ENCODE measurements around the gene LRBA.

The LRBA gene

DNA sequence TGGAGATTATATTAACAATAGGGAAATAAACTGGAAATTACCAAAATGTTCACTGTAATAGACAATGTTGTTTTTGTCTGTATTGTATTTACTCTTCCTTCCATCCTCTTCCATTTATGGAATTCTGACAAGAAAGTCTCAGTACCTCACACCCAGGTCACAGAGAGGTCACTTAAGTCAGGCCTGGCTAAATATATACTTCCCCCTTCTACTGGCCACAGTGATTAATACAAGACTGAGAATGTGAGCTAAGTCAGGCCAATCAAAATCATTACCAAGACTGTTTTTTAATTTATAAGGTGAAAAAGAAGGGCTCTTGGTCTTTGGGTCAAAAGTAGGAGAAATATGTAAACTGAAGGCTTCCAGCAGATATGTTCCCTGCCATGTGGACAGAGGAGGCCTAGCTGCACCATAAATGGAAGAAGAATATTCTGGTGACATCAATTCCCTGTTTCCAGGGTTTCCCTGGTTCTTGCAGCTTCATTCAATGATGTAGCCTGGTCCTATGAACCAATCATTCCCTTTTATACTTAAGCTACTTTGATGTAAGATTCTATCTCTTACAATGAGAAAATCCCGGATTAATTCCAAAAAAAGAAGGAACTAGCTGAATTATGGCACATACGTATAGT, 64.3 kb downstream of the LRBA start:
- H3K4me2 ChIP-seq, result no peak overlapping the region

DNA sequence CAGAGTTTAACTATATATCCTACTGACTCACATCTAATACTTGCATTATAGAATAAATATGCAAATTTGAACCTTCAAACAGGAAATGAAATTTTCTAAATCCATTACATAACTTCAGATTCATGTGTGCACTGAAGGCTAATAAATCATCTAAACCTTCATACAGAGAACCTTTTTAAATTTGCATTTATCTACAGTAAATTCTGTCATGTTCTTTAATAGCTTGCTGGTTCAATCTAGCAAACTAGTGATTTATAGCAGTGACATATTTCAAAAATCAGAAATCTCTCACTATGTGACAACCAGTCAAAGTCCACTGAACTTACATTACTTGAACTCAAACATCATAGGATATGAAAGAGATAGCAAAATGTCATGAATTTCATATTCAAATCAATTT, 65.1 kb downstream of the LRBA start:
- no peaks in the 10 kb centered on the region for H3K36me3 ChIP-seq
- no peak overlapping the region for H3K9ac ChIP-seq
- no peaks in the 10 kb centered on the region for H3K27me3 ChIP-seq
- H3K4me3 ChIP-seq, result no peak overlapping the region
- no peak for TF ChIP-seq Cebpa-rat (IDR thresholded peaks at IDR 0.05)
- H3K4me2 ChIP-seq, result no peak overlapping the region
- H3K9me3 ChIP-seq, result peaks cover 12% of the 10 kb centered on the region
- H4K20me1 ChIP-seq, result no peaks in the 10 kb centered on the region
- H3K4me1 ChIP-seq, result no peaks in the 10 kb centered on the region
- no peak overlapping the region for H3K27ac ChIP-seq

More for the DNA sequence above, 64.3 kb downstream of the LRBA start:
- Histone ChIP-seq H3K4me1 (no peaks in the 10 kb centered on the region), H3K4me3 (no peak overlapping the region), H3K9ac (no peak overlapping the region), H3K27ac (no peak overlapping the region), H3K27me3 (no peaks in the 10 kb centered on the region), H3K36me3 (no peaks in the 10 kb centered on the region), H4K20me1 (no peaks in the 10 kb centered on the region), H3K9me3 (peaks cover 18% of the 10 kb centered on the region)
- no peak for TF ChIP-seq Cebpa-rat (IDR thresholded peaks at IDR 0.05)

DNA sequence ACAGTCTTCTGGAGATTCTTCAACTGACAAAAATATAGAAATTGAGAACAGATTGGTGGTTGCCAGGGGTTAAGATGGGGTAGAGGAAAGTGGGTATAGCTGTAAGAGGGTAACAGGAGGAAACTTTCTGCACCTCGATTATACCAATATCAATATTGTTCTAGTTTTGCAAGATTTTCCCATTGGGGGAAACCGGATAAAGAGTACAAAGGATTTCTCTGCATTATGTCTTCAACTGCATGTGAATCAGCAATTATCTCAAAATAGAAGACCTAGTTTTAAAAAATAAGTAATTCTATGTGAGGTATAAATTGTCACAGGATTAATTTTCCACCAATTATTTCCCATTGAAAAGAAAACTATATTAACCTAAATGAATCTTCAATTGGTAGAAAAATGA, 65.7 kb downstream of the LRBA start:
- no peak overlapping the region for H3K4me2 ChIP-seq
- H3K9ac ChIP-seq, result no peak overlapping the region
- H3K27me3 ChIP-seq, result no peaks in the 10 kb centered on the region
- peaks cover 9% of the 10 kb centered on the region for H3K9me3 ChIP-seq
- no peak overlapping the region for H3K4me3 ChIP-seq
- no peak overlapping the region for H3K27ac ChIP-seq
- no peaks in the 10 kb centered on the region for H3K4me1 ChIP-seq
- H4K20me1 ChIP-seq, result no peaks in the 10 kb centered on the region
- TF ChIP-seq Cebpa-rat (IDR thresholded peaks at IDR 0.05), result no peak
- no peaks in the 10 kb centered on the region for H3K36me3 ChIP-seq

DNA sequence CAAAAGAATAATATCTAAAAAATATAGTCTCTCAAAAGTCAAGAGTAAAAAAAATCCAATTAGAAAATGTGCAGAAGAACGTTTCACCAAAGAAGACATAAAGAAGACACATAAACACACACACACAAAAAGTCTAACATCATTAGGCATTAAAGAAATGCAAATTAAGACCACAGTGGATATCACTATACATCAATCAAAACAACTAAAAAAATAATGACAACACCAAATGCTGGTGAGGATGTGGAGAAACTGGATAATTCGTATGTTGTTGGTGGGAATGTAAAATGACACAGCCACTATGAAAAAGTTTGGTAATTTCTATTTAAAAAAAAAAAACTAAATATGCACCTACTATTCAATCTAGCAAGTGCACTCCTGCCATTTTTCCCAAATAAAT, 66.4 kb downstream of the LRBA start:
- H3K4me2 ChIP-seq, result no peak overlapping the region
- no peaks in the 10 kb centered on the region for H3K27me3 ChIP-seq
- peaks cover 5% of the 10 kb centered on the region for H3K9me3 ChIP-seq
- no peaks in the 10 kb centered on the region for H3K36me3 ChIP-seq
- H3K4me3 ChIP-seq, result no peak overlapping the region
- H3K4me1 ChIP-seq, result no peaks in the 10 kb centered on the region
- H4K20me1 ChIP-seq, result no peaks in the 10 kb centered on the region
- no peak overlapping the region for H3K9ac ChIP-seq
- no peak for TF ChIP-seq Cebpa-rat (IDR thresholded peaks at IDR 0.05)
- no peak overlapping the region for H3K27ac ChIP-seq

DNA sequence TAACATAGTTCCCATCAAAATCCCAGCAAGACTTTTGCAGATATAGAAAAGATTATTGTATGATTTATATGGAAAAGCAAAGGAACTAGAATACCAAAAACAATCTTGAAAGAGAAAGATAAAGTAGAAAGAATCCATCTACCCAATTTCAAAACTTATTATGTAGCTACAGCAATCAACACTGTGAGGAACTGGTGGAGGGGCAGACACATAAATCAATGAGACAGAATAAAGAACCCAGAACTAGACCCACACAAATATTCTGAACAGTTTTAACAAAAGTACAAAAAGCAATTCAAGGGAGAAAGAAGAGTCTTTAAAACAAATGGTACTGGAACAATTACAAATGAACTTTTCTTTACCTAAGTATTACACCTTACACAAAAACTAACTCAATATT, 67.0 kb downstream of the LRBA start:
- H3K9me3 ChIP-seq, result no peaks in the 10 kb centered on the region
- H3K27ac ChIP-seq, result no peak overlapping the region
- H3K4me3 ChIP-seq, result no peak overlapping the region
- H3K4me2 ChIP-seq, result no peak overlapping the region
- no peaks in the 10 kb centered on the region for H3K27me3 ChIP-seq
- no peaks in the 10 kb centered on the region for H4K20me1 ChIP-seq
- H3K9ac ChIP-seq, result no peak overlapping the region
- no peaks in the 10 kb centered on the region for H3K36me3 ChIP-seq
- TF ChIP-seq Cebpa-rat (IDR thresholded peaks at IDR 0.05), result no peak
- no peaks in the 10 kb centered on the region for H3K4me1 ChIP-seq

DNA sequence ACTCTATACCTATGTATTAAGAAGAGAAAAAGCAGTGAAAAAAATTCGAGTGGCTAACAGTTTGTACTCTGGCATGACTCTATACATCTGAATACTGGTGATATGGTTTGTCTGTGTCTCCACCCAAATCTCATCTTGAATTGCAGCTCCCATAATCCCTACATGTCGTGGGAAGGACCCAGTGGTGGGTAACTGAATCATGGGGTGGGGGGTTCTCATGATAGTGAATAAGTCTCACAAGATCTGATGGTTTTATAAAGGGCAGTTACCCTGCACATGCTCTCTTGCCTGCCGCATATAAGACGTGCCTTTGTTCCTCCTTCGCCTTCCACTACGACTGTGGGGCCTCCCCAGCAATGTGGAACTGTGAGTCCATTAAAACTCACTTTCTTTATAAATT, 70.4 kb downstream of the LRBA start:
- H3K36me3 ChIP-seq, result no peaks in the 10 kb centered on the region
- H4K20me1 ChIP-seq, result no peaks in the 10 kb centered on the region
- H3K9ac ChIP-seq, result no peak overlapping the region
- no peak overlapping the region for H3K4me2 ChIP-seq
- no peak for TF ChIP-seq Cebpa-rat (IDR thresholded peaks at IDR 0.05)
- no peaks in the 10 kb centered on the region for H3K27me3 ChIP-seq
- H3K4me1 ChIP-seq, result no peaks in the 10 kb centered on the region
- no peak overlapping the region for H3K27ac ChIP-seq
- H3K9me3 ChIP-seq, result no peaks in the 10 kb centered on the region
- no peak overlapping the region for H3K4me3 ChIP-seq

DNA sequence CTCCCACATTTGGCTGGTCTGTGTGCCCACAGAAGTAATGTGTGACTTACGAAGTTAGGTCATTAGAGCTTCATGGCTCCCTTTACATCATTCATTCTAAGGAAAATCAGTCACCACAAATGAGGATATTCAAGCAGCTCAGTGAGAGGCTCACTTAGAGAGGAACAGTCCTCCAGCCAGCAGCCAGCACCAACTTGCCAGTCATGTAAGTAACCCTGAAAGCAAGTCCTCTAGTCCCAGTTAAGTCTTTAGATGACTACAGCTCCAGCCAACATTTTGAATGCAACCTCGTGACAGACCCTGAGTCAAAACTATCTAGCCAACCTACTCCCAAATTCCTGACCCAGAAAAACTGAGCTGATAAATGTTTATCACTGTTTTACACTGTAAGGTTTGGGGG, 71.3 kb downstream of the LRBA start:
- H3K27me3 ChIP-seq, result no peaks in the 10 kb centered on the region
- H3K4me2 ChIP-seq, result no peak overlapping the region
- H3K4me1 ChIP-seq, result no peaks in the 10 kb centered on the region
- H4K20me1 ChIP-seq, result 0 out of 2 replicates have a peak, but pooled peaks cover under 1% of the 10 kb centered on the region
- no peak overlapping the region for H3K27ac ChIP-seq
- H3K9me3 ChIP-seq, result no peaks in the 10 kb centered on the region
- H3K36me3 ChIP-seq, result no peaks in the 10 kb centered on the region
- TF ChIP-seq Cebpa-rat (IDR thresholded peaks at IDR 0.05), result no peak
- H3K9ac ChIP-seq, result no peak overlapping the region
- no peak overlapping the region for H3K4me3 ChIP-seq

DNA sequence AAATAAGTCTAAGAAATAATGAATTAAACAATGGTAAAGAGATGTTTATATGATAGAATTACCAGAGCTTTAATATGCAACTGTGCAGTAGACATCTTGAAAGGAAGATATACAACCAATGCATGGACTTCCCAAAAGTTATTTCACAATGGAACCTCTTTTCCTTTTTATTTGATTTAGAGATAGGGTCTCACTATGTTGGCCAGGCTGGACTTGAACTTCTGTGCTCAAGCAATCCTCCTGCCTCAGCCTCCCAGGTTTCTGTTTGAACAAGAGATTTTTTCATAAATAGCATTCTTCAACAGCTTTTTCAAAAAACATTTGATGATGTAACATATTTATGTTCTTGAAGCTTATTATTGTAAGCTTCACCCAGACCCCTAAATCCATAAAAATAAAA, 72.0 kb downstream of the LRBA start:
- no peaks in the 10 kb centered on the region for H3K4me1 ChIP-seq
- no peak overlapping the region for H3K4me3 ChIP-seq

DNA sequence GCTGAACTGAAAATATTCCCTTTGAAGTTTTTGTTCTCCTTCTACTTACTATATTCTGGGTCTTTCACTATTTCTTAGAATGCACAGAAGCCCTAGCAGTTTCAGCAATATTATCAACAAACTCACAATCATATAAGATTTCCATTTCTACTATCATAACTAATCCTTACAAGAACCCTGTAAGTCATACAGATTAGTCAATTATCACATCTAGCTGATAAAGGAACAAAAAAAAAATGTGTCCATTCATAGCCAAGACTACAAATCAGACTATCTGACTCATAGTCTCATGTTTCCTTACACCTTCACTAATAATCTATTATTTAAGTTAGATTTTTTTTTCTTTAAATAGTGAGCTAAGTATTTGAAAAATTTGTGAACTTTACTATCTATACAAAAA, 72.5 kb downstream of the LRBA start:
- no peaks in the 10 kb centered on the region for H3K9me3 ChIP-seq
- no peaks in the 10 kb centered on the region for H3K36me3 ChIP-seq
- no peak overlapping the region for H3K9ac ChIP-seq
- H3K4me1 ChIP-seq, result no peaks in the 10 kb centered on the region
- H4K20me1 ChIP-seq, result peaks cover 8% of the 10 kb centered on the region; the same call in 1 of the 2 replicates
- no peak overlapping the region for H3K27ac ChIP-seq
- H3K27me3 ChIP-seq, result no peaks in the 10 kb centered on the region
- H3K4me2 ChIP-seq, result no peak overlapping the region
- no peak for TF ChIP-seq Cebpa-rat (IDR thresholded peaks at IDR 0.05)
- H3K4me3 ChIP-seq, result no peak overlapping the region

More for the DNA sequence above, 72.0 kb downstream of the LRBA start:
- Histone ChIP-seq H3K27me3 (no peaks in the 10 kb centered on the region), H3K4me2 (no peak overlapping the region), H3K9ac (no peak overlapping the region), H4K20me1 (peaks cover 8% of the 10 kb centered on the region; the same call in 1 of the 2 replicates), H3K36me3 (no peaks in the 10 kb centered on the region), H3K9me3 (no peaks in the 10 kb centered on the region), H3K27ac (no peak overlapping the region)
- TF ChIP-seq Cebpa-rat (IDR thresholded peaks at IDR 0.05), result no peak

DNA sequence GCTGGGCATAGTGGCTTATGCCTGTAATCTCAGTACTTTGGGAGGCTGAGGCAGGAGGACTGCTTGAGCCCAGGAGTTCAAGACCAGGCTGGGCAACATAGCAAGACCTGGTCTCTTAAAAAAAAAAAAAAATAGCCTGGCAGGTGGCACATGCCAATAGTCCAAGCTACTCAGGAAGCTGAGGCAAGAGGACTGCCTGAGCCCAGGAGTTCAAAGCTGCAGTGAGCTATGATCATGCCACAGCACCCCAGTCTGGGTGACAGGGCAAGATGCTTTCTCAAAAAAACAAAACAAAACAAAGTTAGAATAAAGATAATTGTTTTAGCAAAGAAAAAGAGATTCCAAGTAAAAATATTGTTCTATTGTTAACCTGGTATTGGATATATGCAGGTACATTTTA, 75.0 kb downstream of the LRBA start:
- H3K9me3 ChIP-seq, result no peaks in the 10 kb centered on the region
- no peak overlapping the region for H3K27ac ChIP-seq
- H3K4me1 ChIP-seq, result no peaks in the 10 kb centered on the region
- peaks cover 8% of the 10 kb centered on the region; the same call in 1 of the 2 replicates for H4K20me1 ChIP-seq
- H3K4me2 ChIP-seq, result no peak overlapping the region
- H3K36me3 ChIP-seq, result no peaks in the 10 kb centered on the region
- H3K27me3 ChIP-seq, result no peaks in the 10 kb centered on the region
- no peak for TF ChIP-seq Cebpa-rat (IDR thresholded peaks at IDR 0.05)
- no peak overlapping the region for H3K4me3 ChIP-seq
- H3K9ac ChIP-seq, result no peak overlapping the region

DNA sequence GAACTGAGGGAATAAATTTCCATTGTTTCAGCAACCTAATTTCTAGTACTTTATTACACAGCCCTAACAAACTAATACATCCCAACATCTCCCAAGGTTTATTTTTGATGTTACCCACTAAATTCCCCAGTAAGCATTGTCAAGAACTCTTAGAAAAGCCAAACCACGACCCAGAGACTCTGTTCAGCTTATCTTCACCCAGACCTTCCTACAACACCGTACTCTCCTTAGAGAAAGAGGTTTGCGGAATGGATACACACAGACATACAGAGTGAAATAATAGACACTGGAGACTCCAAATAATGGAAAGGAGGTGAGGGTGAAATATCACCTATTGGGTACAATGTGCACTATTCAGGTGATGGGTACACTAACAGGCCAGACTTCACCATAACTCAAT, 75.6 kb downstream of the LRBA start:
- Histone ChIP-seq H3K27ac (no peak overlapping the region), H3K36me3 (no peaks in the 10 kb centered on the region), H4K20me1 (peaks cover 8% of the 10 kb centered on the region; the same call in 1 of the 2 replicates), H3K4me3 (no peak overlapping the region), H3K9me3 (no peaks in the 10 kb centered on the region), H3K4me1 (no peaks in the 10 kb centered on the region), H3K4me2 (no peak overlapping the region), H3K27me3 (no peaks in the 10 kb centered on the region), H3K9ac (no peak overlapping the region)
- TF ChIP-seq Cebpa-rat (IDR thresholded peaks at IDR 0.05), result no peak
